GM18858 (cell line): Measurements from ENCODE around the gene CCDC116.
"Not testable (repeated sequence)": the region's sequence is repeated elsewhere in the genome, so short reads cannot be mapped to it uniquely, and the experiment has no call there.

Experiments
- ATAC-seq: cut with Tn5 transposase; IDR thresholded peaks from one replicate; pipeline ENCODE4 v1.9.1; 2021; ENCODE audit not compliant: unreplicated experiment

Gene CCDC116

GRCh38 chr22:21632237-21632895 lies at the start of gene CCDC116:
Gene CCDC116 (plus strand): TSS chr22:21632760. CDS start chr22:21633182, 422 bp downstream.
- no peak for ATAC-seq

GRCh38 chr22:21582801-21583740 lies 49.5 kb upstream of the CCDC116 start:
- ATAC-seq, result no peak

GRCh38 chr22:21585389-21585788 lies 47.2 kb upstream of the CCDC116 start:
- no peak for ATAC-seq

- no peak for ATAC-seq
These were observed 44.6 kb upstream of the CCDC116 start for GRCh38 chr22:21587803-21588611.

- no peak for ATAC-seq
These were observed 43.2 kb upstream of the CCDC116 start for GRCh38 chr22:21589396-21589795.

GRCh38 chr22:21590809-21591641 lies 41.5 kb upstream of the CCDC116 start:
- no peak for ATAC-seq

GRCh38 chr22:21591695-21592094 lies 40.9 kb upstream of the CCDC116 start:
- no peak for ATAC-seq

GRCh38 chr22:21592422-21592821 lies 40.1 kb upstream of the CCDC116 start:
- ATAC-seq, result no peak

- ATAC-seq, result no peak
These were observed 38.9 kb upstream of the CCDC116 start for GRCh38 chr22:21593406-21594232.

GRCh38 chr22:21594865-21595452 lies 37.6 kb upstream of the CCDC116 start:
- no peak for ATAC-seq

GRCh38 chr22:21596356-21597135 lies 36.0 kb upstream of the CCDC116 start:
- not testable (repeated sequence) for ATAC-seq

- no peak for ATAC-seq
These were observed 34.3 kb upstream of the CCDC116 start for GRCh38 chr22:21598302-21598701.

- ATAC-seq, result no peak
These were observed 33.3 kb upstream of the CCDC116 start for GRCh38 chr22:21599053-21599893.

- ATAC-seq, result no peak
These were observed 30.0 kb upstream of the CCDC116 start for GRCh38 chr22:21602579-21602978.

GRCh38 chr22:21603973-21604372 lies 28.6 kb upstream of the CCDC116 start:
- ATAC-seq, result no peak

- ATAC-seq, result no peak
These were observed 26.5 kb upstream of the CCDC116 start for GRCh38 chr22:21605887-21606564.

- no peak for ATAC-seq
These were observed 25.8 kb upstream of the CCDC116 start for GRCh38 chr22:21606775-21607174.
